MM.1S (cell line): ENCODE results near the gene MYH4.

Source experiments
- DNase-seq: peaks from one replicate; pipeline ENCODE4 v3.0.0-alpha.2; 2015
- H2AFZ ChIP-seq: fragments of 300-600 bp; sonication (generic); 2 replicates; pipeline ENCODE4 v1.6.0; 2016; ENCODE audit warnings: antibody characterized with exemption, low read length
- H3F3A ChIP-seq: fragments of 300-600 bp; sonication (generic); 2 replicates; pipeline ENCODE4 v1.6.1; 2016; ENCODE audit warnings: mild to moderate bottlenecking, antibody characterized with exemption, low read length, moderate library complexity, mixed read lengths; ENCODE audit not compliant: insufficient read depth
- H3K27ac ChIP-seq: fragments of 300-600 bp; sonication (generic); 2 replicates; pipeline ENCODE4 v1.5.1; 2016; ENCODE audit warnings: mild to moderate bottlenecking, low read length
- H3K27me3 ChIP-seq: fragments of 300-600 bp; sonication (generic); replicated peaks from 2 replicates; pipeline ENCODE4 v1.6.0; 2016; ENCODE audit warnings: low read length; ENCODE audit not compliant: insufficient read depth
- H3K36me3 ChIP-seq: fragments of 300-600 bp; sonication (generic); replicated peaks from 2 replicates; pipeline ENCODE4 v1.6.1; 2016; ENCODE audit warnings: mild to moderate bottlenecking, low read length, mixed read lengths; ENCODE audit not compliant: insufficient read depth
- H3K4me1 ChIP-seq: fragments of 300-600 bp; sonication (generic); 2 replicates; pipeline ENCODE4 v1.6.1; 2016; ENCODE audit warnings: low read length, mixed read lengths
- H3K4me2 ChIP-seq: fragments of 300-600 bp; sonication (generic); 2 replicates; pipeline ENCODE4 v1.6.0; 2016; ENCODE audit warnings: low read depth, low read length
- H3K4me3 ChIP-seq: fragments of 300-600 bp; sonication (generic); 2 replicates; pipeline ENCODE4 v1.5.1; 2016; ENCODE audit warnings: low read length, mixed read lengths
- H3K79me2 ChIP-seq: fragments of 300-600 bp; sonication (generic); 2 replicates; pipeline ENCODE4 v1.6.1; 2016; ENCODE audit warnings: mixed run types, low read length, mixed read lengths
- H3K9ac ChIP-seq: fragments of 300-600 bp; sonication (generic); 2 replicates; pipeline ENCODE4 v1.6.1; 2016; ENCODE audit warnings: low read length, mixed read lengths
- H3K9me2 ChIP-seq: fragments of 300-600 bp; sonication (generic); replicated peaks from 2 replicates; pipeline ENCODE4 v1.6.1; 2016; ENCODE audit warnings: mild to moderate bottlenecking, low read length, mixed read lengths; ENCODE audit not compliant: insufficient read depth
- H3K9me3 ChIP-seq: fragments of 300-600 bp; sonication (generic); replicated peaks from 2 replicates; pipeline ENCODE4 v1.6.1; 2016; ENCODE audit warnings: mild to moderate bottlenecking, low read length, mixed read lengths; ENCODE audit not compliant: insufficient read depth
- H4K20me1 ChIP-seq: fragments of 300-600 bp; sonication (generic); 2 replicates; pipeline ENCODE4 v1.6.1; 2016; ENCODE audit warnings: mild to moderate bottlenecking, low read length, moderate library complexity, mixed read lengths; ENCODE audit not compliant: insufficient read depth
- EZH2 ChIP-seq: fragments of 300-600 bp; sonication (generic); optimal IDR thresholded peaks from 2 replicates; pipeline ENCODE3; 2017; ENCODE audit warnings: low read depth, mild to moderate bottlenecking, antibody characterized with exemption, low read length, mixed read lengths
- EZH2phosphoT487 ChIP-seq: fragments of 300-600 bp; sonication (generic); IDR thresholded peaks from 2 replicates; pipeline ENCODE4 v1.6.1; 2018; ENCODE audit warnings: antibody characterized with exemption, low read length
- TF ChIP-seq, protein P1 (sequence below): fragments of 300-600 bp; sonication (generic); IDR thresholded peaks from 2 replicates; pipeline ENCODE4 v1.5.1; 2016; ENCODE audit warnings: antibody characterized with exemption, low read length, mixed read lengths

MYH4 gene

DNA sequence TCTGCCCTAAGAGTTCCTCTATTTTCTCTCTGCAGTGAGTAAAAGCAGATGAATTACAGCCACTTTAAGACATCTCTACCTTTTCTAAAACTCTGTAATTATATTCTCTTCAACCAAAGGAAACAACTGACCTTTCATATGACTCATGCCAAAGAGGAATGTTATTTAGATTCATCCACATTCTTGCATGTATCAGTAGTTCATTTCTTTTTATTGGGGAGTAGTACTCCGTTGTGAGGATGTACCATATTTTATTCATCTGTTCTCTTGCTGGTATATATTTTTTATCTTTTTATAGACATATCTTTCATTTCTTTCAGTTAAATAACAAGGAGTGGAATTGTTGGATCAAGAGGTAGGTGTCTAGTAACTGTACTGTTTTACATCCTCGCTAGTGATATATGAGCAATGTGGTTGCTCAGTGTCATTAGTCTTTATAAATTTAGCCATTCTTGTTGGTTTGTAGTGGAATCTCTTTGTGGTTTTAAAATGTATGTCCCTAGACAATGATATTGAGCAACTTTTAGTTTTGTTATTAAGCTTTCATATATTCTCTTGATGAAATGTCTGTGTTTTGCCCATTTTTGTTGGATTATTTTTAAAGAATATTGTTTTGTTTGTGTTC is 39.8 kb downstream of the MYH4 start:
- H3K36me3 ChIP-seq: no peaks in the 10 kb centered on the region
- H3K9me2 ChIP-seq: no peaks in the 10 kb centered on the region
- no peak overlapping the region for H3K27ac ChIP-seq
- H3K4me2 ChIP-seq: no peak overlapping the region
- no peak overlapping the region for H3K9ac ChIP-seq
- no peak overlapping the region for H2AFZ ChIP-seq
- no peaks in the 10 kb centered on the region for H4K20me1 ChIP-seq
- H3K27me3 ChIP-seq: no peaks in the 10 kb centered on the region
- no peaks in the 10 kb centered on the region for H3K9me3 ChIP-seq
- TF ChIP-seq EZH2phosphoT487 (no peak), EZH2 (no peak)
- TF ChIP-seq, protein P1, sequence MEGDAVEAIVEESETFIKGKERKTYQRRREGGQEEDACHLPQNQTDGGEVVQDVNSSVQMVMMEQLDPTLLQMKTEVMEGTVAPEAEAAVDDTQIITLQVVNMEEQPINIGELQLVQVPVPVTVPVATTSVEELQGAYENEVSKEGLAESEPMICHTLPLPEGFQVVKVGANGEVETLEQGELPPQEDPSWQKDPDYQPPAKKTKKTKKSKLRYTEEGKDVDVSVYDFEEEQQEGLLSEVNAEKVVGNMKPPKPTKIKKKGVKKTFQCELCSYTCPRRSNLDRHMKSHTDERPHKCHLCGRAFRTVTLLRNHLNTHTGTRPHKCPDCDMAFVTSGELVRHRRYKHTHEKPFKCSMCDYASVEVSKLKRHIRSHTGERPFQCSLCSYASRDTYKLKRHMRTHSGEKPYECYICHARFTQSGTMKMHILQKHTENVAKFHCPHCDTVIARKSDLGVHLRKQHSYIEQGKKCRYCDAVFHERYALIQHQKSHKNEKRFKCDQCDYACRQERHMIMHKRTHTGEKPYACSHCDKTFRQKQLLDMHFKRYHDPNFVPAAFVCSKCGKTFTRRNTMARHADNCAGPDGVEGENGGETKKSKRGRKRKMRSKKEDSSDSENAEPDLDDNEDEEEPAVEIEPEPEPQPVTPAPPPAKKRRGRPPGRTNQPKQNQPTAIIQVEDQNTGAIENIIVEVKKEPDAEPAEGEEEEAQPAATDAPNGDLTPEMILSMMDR: no peak
- no peaks in the 10 kb centered on the region for H3K79me2 ChIP-seq
- H3K4me1 ChIP-seq: no peaks in the 10 kb centered on the region
- no peak for DNase-seq
- H3K4me3 ChIP-seq: no peak overlapping the region
- no peaks in the 10 kb centered on the region for H3F3A ChIP-seq

DNA sequence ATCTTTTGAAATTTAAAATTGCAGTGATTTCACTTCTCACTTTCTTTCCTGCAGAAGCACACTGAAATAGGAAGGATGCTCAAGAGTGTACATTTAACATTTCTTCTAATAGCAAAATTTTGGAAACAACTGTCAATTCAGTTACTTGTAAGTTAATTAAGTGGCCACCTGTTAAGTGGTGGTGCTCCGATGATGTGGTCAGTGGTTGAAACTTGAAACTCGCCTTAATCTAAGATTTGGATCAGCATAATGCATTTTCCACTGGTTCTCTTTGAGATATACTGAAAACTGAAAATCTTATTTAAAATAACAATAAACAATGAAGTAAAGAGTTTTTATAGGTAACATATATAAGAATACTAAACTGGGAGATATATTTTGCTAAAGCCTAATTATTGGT is 40.6 kb downstream of the MYH4 start:
- no peaks in the 10 kb centered on the region for H3K9me3 ChIP-seq
- TF ChIP-seq, protein P1: no peak
- TF ChIP-seq EZH2phosphoT487: no peak
- no peak for TF ChIP-seq EZH2
- H3K4me3 ChIP-seq: no peak overlapping the region
- H3K36me3 ChIP-seq: no peaks in the 10 kb centered on the region
- no peaks in the 10 kb centered on the region for H3F3A ChIP-seq
- no peak overlapping the region for H3K9ac ChIP-seq
- no peaks in the 10 kb centered on the region for H3K27me3 ChIP-seq
- DNase-seq: no peak
- H4K20me1 ChIP-seq: no peaks in the 10 kb centered on the region
- H2AFZ ChIP-seq: no peak overlapping the region
- no peak overlapping the region for H3K27ac ChIP-seq
- H3K9me2 ChIP-seq: no peaks in the 10 kb centered on the region
- no peak overlapping the region for H3K4me2 ChIP-seq
- H3K4me1 ChIP-seq: no peaks in the 10 kb centered on the region
- H3K79me2 ChIP-seq: no peaks in the 10 kb centered on the region

DNA sequence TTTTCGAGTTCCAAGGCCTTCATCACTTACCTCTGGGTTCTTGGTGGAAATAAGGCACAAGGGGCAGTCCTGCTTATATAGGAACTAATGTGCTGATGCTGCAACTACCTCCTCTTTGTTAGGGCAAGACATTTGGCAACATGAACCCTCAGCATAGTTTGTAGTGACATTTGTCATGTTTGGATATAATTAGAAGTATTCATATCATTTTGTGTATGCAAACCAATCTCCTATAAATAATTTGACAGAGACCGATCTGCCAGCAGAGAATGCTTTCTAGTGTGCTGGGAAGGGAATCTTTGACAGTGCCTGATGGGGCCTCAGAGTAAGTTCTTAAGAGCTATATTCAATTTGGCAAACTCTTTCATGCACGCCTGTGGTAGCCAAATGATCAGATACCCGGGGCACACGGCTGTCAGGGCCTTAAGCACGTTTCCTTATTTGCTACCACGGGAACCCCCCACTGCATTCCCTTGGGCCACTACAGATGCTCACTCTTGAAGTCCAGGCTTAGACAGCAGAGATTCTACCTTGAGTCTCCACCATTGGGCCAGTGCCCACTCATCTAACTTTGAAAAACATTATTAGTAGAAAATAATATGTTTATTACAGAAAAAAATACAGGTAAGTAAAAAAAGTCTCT is 47.3 kb downstream of the MYH4 start, which contains the start of gene MYH8:
TSS of gene MYH8 (minus strand) at position 51 of the 643 bp plus-strand sequence. CDS start 1,723 bp downstream, outside the sequence.
- no peak within 1 kb of the TSS for H3K9ac ChIP-seq
- H4K20me1 ChIP-seq: no peaks in the 10 kb centered on the region
- no peak within 1 kb of the TSS for H3K4me2 ChIP-seq
- no peaks in the 10 kb centered on the region for H3K27me3 ChIP-seq
- H3K79me2 ChIP-seq: no peaks in the 10 kb centered on the region
- no peaks in the 10 kb centered on the region for H3K4me1 ChIP-seq
- H2AFZ ChIP-seq: no peak within 1 kb of the TSS
- H3K9me2 ChIP-seq: no peaks in the 10 kb centered on the region
- H3K4me3 ChIP-seq: no peak within 1 kb of the TSS
- no peaks in the 10 kb centered on the region for H3K36me3 ChIP-seq
- no peaks in the 10 kb centered on the region for H3F3A ChIP-seq
- DNase-seq: no peak
- H3K9me3 ChIP-seq: no peaks in the 10 kb centered on the region
- no peak within 1 kb of the TSS for H3K27ac ChIP-seq
- TF ChIP-seq, protein P1: no peak
- no peak for TF ChIP-seq EZH2phosphoT487
- no peak for TF ChIP-seq EZH2
